ENCODE data around the gene FCN1. TPM values are rescaled to one million over a fixed set of nuclear protein-coding genes. Genes with fewer than 3 reads are reported as not detected.

FCN1 gene
- total RNA-seq, 1 donor from 2014 or later: not detected

DNA sequence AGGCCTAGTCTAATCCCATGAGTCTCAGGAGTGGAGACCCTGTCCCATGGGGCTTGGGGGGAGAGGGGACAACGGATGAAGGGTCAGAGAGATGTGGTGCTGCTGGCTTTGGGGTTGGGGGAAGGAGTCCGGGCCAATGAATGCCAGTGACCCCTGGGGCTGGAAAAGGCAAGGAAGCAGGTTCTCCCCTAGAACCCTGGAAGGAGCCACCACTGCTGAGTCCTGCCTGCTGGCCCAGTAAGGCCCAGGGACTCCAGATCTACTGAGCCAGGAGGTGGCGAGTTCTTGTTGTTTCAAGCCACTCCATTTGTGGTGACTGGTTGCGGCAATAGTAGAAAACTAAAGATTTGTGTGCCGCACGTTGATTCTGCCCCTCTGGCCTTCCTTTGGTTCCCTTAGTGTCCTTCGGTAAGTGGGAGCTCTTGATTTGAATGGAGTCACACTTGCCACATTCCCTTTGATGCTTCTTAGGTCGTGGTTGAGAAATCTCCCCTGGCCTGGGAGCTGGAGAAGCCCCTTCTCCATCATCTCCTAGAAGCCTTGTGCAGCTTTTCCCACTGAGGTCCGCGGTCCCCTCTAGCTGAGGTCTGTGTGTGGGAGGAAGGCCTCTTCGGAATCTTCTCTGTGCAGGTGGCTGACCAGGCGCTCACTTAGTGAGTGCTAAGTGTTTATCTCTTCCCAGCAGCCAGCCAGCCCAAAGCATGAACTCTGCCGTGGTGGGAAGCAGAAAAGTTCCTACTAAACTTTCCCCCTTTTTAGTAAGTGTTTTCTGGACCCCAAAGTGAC lies 9.0 kb downstream of the FCN1 start:
- TF ChIP-seq, protein P1, sequence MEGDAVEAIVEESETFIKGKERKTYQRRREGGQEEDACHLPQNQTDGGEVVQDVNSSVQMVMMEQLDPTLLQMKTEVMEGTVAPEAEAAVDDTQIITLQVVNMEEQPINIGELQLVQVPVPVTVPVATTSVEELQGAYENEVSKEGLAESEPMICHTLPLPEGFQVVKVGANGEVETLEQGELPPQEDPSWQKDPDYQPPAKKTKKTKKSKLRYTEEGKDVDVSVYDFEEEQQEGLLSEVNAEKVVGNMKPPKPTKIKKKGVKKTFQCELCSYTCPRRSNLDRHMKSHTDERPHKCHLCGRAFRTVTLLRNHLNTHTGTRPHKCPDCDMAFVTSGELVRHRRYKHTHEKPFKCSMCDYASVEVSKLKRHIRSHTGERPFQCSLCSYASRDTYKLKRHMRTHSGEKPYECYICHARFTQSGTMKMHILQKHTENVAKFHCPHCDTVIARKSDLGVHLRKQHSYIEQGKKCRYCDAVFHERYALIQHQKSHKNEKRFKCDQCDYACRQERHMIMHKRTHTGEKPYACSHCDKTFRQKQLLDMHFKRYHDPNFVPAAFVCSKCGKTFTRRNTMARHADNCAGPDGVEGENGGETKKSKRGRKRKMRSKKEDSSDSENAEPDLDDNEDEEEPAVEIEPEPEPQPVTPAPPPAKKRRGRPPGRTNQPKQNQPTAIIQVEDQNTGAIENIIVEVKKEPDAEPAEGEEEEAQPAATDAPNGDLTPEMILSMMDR (IDR thresholded peaks at IDR 0.05): no peak
- Histone ChIP-seq H3K36me3 (no peaks in the 10 kb centered on the region), H3K4me3 (no peak overlapping the region), H3K27ac (no peak overlapping the region), H3K9me3 (no peaks in the 10 kb centered on the region), H3K4me1 (no peaks in the 10 kb centered on the region), H3K27me3 (no peaks in the 10 kb centered on the region)
- peak in 1 of 2 donors; percentile 47 for DNase-seq (ENCODE audit: low spot score in 2 of 2)
- intact Hi-C loops (cut with DNase I): no loop called here

DNA sequence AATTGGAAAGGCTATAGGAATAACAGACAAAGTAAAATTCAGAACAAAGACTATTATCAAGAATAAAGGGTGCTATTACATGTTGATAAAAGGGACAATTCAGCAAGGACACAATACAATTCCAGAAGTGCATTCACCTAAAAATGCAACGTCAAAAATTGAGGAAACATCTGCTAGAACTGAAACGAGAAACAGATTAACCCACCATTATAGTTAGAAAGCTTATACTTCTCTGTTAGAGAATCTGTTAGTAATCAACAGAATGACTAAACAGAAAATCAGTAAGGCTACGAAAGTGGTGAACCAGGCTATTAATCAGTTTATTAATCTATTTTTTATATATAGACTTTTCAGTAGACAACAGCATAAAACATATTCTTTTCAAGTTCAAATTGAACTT lies 14.8 kb downstream of the FCN1 start:
- TF ChIP-seq, protein P1 (IDR thresholded peaks at IDR 0.05): no peak
- Histone ChIP-seq H3K9me3 (peaks cover 0 to 5% of the 10 kb centered on the region in 2 donors), H3K27me3 (no peaks in the 10 kb centered on the region), H3K27ac (no peak overlapping the region), H3K36me3 (no peaks in the 10 kb centered on the region), H3K4me1 (no peaks in the 10 kb centered on the region), H3K4me3 (no peak overlapping the region)
- no peak for DNase-seq (ENCODE audit: low spot score in 2 of 2)
- intact Hi-C loops (cut with DNase I): no loop called here

- intact Hi-C loops (cut with DNase I): no loop called here
- peaks cover 0 to 5% of the 10 kb centered on the region in 2 donors for H3K9me3 ChIP-seq
- H3K4me1 ChIP-seq: peaks cover 0 to 2% of the 10 kb centered on the region in 2 donors
- no peaks in the 10 kb centered on the region for H3K36me3 ChIP-seq
- DNase-seq (ENCODE audit: low spot score in 2 of 2): no peak
- H3K27me3 ChIP-seq: no peaks in the 10 kb centered on the region
- H3K4me3 ChIP-seq: no peak overlapping the region
- TF ChIP-seq, protein P1 (IDR thresholded peaks at IDR 0.05): no peak
- no peak overlapping the region for H3K27ac ChIP-seq
Observed at GRCh38 chr9:134899818-134900217, 17.9 kb downstream of the FCN1 start.

DNA sequence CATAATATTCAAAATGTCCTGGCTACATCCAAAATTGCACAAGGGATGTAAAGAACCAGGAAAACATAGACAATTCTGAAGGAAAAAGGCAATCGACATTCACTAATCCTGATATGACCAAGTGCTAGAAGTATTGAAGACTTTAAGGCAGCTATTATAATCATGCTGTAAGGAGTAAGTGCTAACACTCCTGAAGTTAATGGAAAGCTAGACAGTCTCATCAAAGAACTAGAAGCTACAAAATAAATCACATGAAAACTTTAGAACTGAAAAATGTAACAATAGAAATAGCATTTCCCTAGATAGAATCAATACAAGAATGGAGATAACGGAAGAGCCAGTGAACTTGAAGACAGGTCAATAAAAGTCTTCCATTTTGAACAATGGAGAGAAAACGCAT lies 18.5 kb downstream of the FCN1 start:
- Histone ChIP-seq H3K27ac (no peak overlapping the region), H3K4me1 (peaks cover 0 to 2% of the 10 kb centered on the region in 2 donors), H3K4me3 (no peak overlapping the region), H3K9me3 (peaks cover 0 to 5% of the 10 kb centered on the region in 2 donors), H3K27me3 (no peaks in the 10 kb centered on the region), H3K36me3 (no peaks in the 10 kb centered on the region)
- TF ChIP-seq, protein P1 (IDR thresholded peaks at IDR 0.05): no peak
- intact Hi-C loops (cut with DNase I): no loop called here
- DNase-seq (ENCODE audit: low spot score in 2 of 2): no peak

GRCh38 chr9:134898319-134898718 lies 19.4 kb downstream of the FCN1 start:
- TF ChIP-seq, protein P1 (IDR thresholded peaks at IDR 0.05): no peak
- DNase-seq (ENCODE audit: low spot score in 2 of 2): peak in 1 of 2 donors; percentile 11
- H3K27me3 ChIP-seq: no peaks in the 10 kb centered on the region
- H3K4me3 ChIP-seq: no peak overlapping the region
- peaks cover 0 to 2% of the 10 kb centered on the region in 2 donors for H3K4me1 ChIP-seq
- H3K9me3 ChIP-seq: peaks cover 0 to 5% of the 10 kb centered on the region in 2 donors
- no peak overlapping the region for H3K27ac ChIP-seq
- no peaks in the 10 kb centered on the region for H3K36me3 ChIP-seq
- intact Hi-C loops (cut with DNase I): no loop called here

All from ascending aorta (tissue), 2 donors.